Activated T-cell treated with anti-CD3 and anti-CD28 coated beads, Interleukin-2, amount 50 U/mL, for 24 hours (primary cell): ENCODE results near the gene GABRR2.
"Not testable (repeated sequence)": the region's sequence is repeated elsewhere in the genome, so short reads cannot be mapped to it uniquely, and the experiment has no call there.

Source experiments
- DNase-seq: peaks from one replicate; pipeline ENCODE4 v3.0.0-alpha.2; 2020
- H3K27ac Mint-ChIP-seq: 2 replicates; pipeline ENCODE4 v1.8.0; 2020; ENCODE audit warnings: mild to moderate bottlenecking, mixed read lengths
- H3K27me3 Mint-ChIP-seq: 2 replicates; pipeline ENCODE4 v1.8.0; 2020; ENCODE audit warnings: mixed read lengths
- H3K36me3 Mint-ChIP-seq: 2 replicates; pipeline ENCODE4 v1.8.0; 2020; ENCODE audit warnings: low read depth, mixed read lengths
- H3K4me1 Mint-ChIP-seq: 2 replicates; pipeline ENCODE4 v1.8.0; 2020; ENCODE audit warnings: low read depth, mixed read lengths
- H3K4me3 Mint-ChIP-seq: 2 replicates; pipeline ENCODE4 v1.8.0; 2020; ENCODE audit warnings: mild to moderate bottlenecking, moderate library complexity, mixed read lengths
- H3K9me3 Mint-ChIP-seq: 2 replicates; pipeline ENCODE4 v1.8.0; 2020; ENCODE audit warnings: mixed read lengths

Gene GABRR2

GRCh38 chr6:89243331-89243629, 71.8 kb downstream of the GABRR2 start:
- no peak overlapping the region for H3K27ac Mint-ChIP-seq
- no peak for DNase-seq

GRCh38 chr6:89242574-89243330, 72.3 kb downstream of the GABRR2 start:
- DNase-seq = no peak
- Mint-ChIP-seq H3K27ac (no peak overlapping the region), H3K9me3 (no peaks in the 10 kb centered on the region), H3K4me3 (no peak overlapping the region), H3K36me3 (no peaks in the 10 kb centered on the region), H3K4me1 (peaks cover 17% of the 10 kb centered on the region), H3K27me3 (peaks cover 4% of the 10 kb centered on the region)

More at GRCh38 chr6:89243331-89243629, 71.8 kb downstream of the GABRR2 start:
- Mint-ChIP-seq H3K4me3 (no peak overlapping the region), H3K36me3 (no peaks in the 10 kb centered on the region), H3K27me3 (peaks cover 4% of the 10 kb centered on the region), H3K4me1 (peaks cover 17% of the 10 kb centered on the region), H3K9me3 (no peaks in the 10 kb centered on the region)

GRCh38 chr6:89239338-89239737, 75.8 kb downstream of the GABRR2 start:
- no peak overlapping the region for H3K4me3 Mint-ChIP-seq
- H3K4me1 Mint-ChIP-seq = peaks cover 17% of the 10 kb centered on the region
- H3K9me3 Mint-ChIP-seq = no peaks in the 10 kb centered on the region
- H3K27me3 Mint-ChIP-seq = peaks cover 9% of the 10 kb centered on the region
- DNase-seq = no peak
- no peaks in the 10 kb centered on the region for H3K36me3 Mint-ChIP-seq
- H3K27ac Mint-ChIP-seq = no peak overlapping the region

- Mint-ChIP-seq H3K4me1 (peaks cover 19% of the 10 kb centered on the region), H3K4me3 (no peak overlapping the region), H3K9me3 (no peaks in the 10 kb centered on the region), H3K27ac (no peak overlapping the region), H3K27me3 (peaks cover 26% of the 10 kb centered on the region), H3K36me3 (no peaks in the 10 kb centered on the region)
- no peak for DNase-seq
Measured at GRCh38 chr6:89237158-89237557, 77.9 kb downstream of the GABRR2 start.

GRCh38 chr6:89233605-89234004, 81.5 kb downstream of the GABRR2 start:
- DNase-seq = peak; percentile 32
- H3K9me3 Mint-ChIP-seq, H3K4me1 Mint-ChIP-seq, H3K36me3 Mint-ChIP-seq, H3K27ac Mint-ChIP-seq: not testable (repeated sequence)
- Mint-ChIP-seq H3K4me3 (peak overlapping the region; percentile 66), H3K27me3 (peaks cover 33% of the 10 kb centered on the region)

- Mint-ChIP-seq H3K36me3 (no peaks in the 10 kb centered on the region), H3K27ac (no peak overlapping the region), H3K4me3 (no peak overlapping the region), H3K9me3 (no peaks in the 10 kb centered on the region), H3K4me1 (no peaks in the 10 kb centered on the region), H3K27me3 (peaks cover under 1% of the 10 kb centered on the region)
- no peak for DNase-seq
Measured at GRCh38 chr6:89222712-89223039, 92.4 kb downstream of the GABRR2 start.

- Mint-ChIP-seq H3K9me3 (no peaks in the 10 kb centered on the region), H3K36me3 (no peaks in the 10 kb centered on the region), H3K27ac (no peak overlapping the region), H3K27me3 (peaks cover 2% of the 10 kb centered on the region), H3K4me1 (no peaks in the 10 kb centered on the region), H3K4me3 (no peak overlapping the region)
- no peak for DNase-seq
Measured at GRCh38 chr6:89221971-89222711, 93.0 kb downstream of the GABRR2 start.

- Mint-ChIP-seq H3K27ac (no peak overlapping the region), H3K27me3 (peaks cover 2% of the 10 kb centered on the region), H3K4me3 (no peak overlapping the region), H3K9me3 (no peaks in the 10 kb centered on the region), H3K36me3 (no peaks in the 10 kb centered on the region), H3K4me1 (no peaks in the 10 kb centered on the region)
- DNase-seq = no peak
Measured at GRCh38 chr6:89221129-89221528, 94.0 kb downstream of the GABRR2 start.

- H3K27ac Mint-ChIP-seq = no peak within 1 kb of the TSS
- no peaks in the 10 kb centered on the region for H3K36me3 Mint-ChIP-seq
- H3K4me1 Mint-ChIP-seq = no peaks in the 10 kb centered on the region
- H3K27me3 Mint-ChIP-seq = peaks cover 2% of the 10 kb centered on the region
- no peak for DNase-seq
- H3K9me3 Mint-ChIP-seq = no peaks in the 10 kb centered on the region
- H3K4me3 Mint-ChIP-seq = no peak within 1 kb of the TSS
Measured at GRCh38 chr6:89217299-89217910, 97.7 kb downstream of the GABRR2 start, which contains the start of gene GABRR1. Gene GABRR1, minus strand, starts transcription at chr6:89217358. Its CDS starts 36 bp downstream, at chr6:89217322.

- Mint-ChIP-seq H3K4me3 (no peak overlapping the region), H3K4me1 (no peaks in the 10 kb centered on the region), H3K27me3 (peaks cover 2% of the 10 kb centered on the region), H3K36me3 (no peaks in the 10 kb centered on the region), H3K9me3 (no peaks in the 10 kb centered on the region), H3K27ac (no peak overlapping the region)
- DNase-seq = no peak
Measured at GRCh38 chr6:89216411-89216810, 98.7 kb downstream of the GABRR2 start.

GRCh38 chr6:89215391-89215790, 99.7 kb downstream of the GABRR2 start:
- H3K36me3 Mint-ChIP-seq = no peaks in the 10 kb centered on the region
- DNase-seq = no peak
- peaks cover 2% of the 10 kb centered on the region for H3K27me3 Mint-ChIP-seq
- no peak overlapping the region for H3K4me3 Mint-ChIP-seq
- no peaks in the 10 kb centered on the region for H3K4me1 Mint-ChIP-seq
- no peaks in the 10 kb centered on the region for H3K9me3 Mint-ChIP-seq
- no peak overlapping the region for H3K27ac Mint-ChIP-seq

- DNase-seq = no peak
- Mint-ChIP-seq H3K9me3 (no peaks in the 10 kb centered on the region), H3K27me3 (peaks cover 2% of the 10 kb centered on the region), H3K27ac (no peak overlapping the region), H3K4me1 (no peaks in the 10 kb centered on the region), H3K4me3 (no peak overlapping the region), H3K36me3 (no peaks in the 10 kb centered on the region)
Measured at GRCh38 chr6:89214197-89214596, 100.9 kb downstream of the GABRR2 start.

GRCh38 chr6:89212472-89212871, 102.6 kb downstream of the GABRR2 start:
- Mint-ChIP-seq H3K36me3 (no peaks in the 10 kb centered on the region), H3K27ac (no peak overlapping the region), H3K4me1 (no peaks in the 10 kb centered on the region), H3K4me3 (no peak overlapping the region), H3K9me3 (no peaks in the 10 kb centered on the region), H3K27me3 (no peaks in the 10 kb centered on the region)
- DNase-seq = no peak

GRCh38 chr6:89209457-89209856, 105.6 kb downstream of the GABRR2 start:
- Mint-ChIP-seq H3K27ac (no peak overlapping the region), H3K4me3 (no peak overlapping the region), H3K36me3 (no peaks in the 10 kb centered on the region), H3K4me1 (no peaks in the 10 kb centered on the region), H3K9me3 (no peaks in the 10 kb centered on the region), H3K27me3 (no peaks in the 10 kb centered on the region)
- DNase-seq = no peak

- no peak for DNase-seq
- H3K36me3 Mint-ChIP-seq = no peaks in the 10 kb centered on the region
- no peaks in the 10 kb centered on the region for H3K27me3 Mint-ChIP-seq
- no peaks in the 10 kb centered on the region for H3K9me3 Mint-ChIP-seq
- no peak overlapping the region for H3K27ac Mint-ChIP-seq
- H3K4me3 Mint-ChIP-seq = no peak overlapping the region
- no peaks in the 10 kb centered on the region for H3K4me1 Mint-ChIP-seq
Measured at GRCh38 chr6:89208551-89208950, 106.5 kb downstream of the GABRR2 start.
